Colonic mucosa (tissue), 4 donors: Measurements from ENCODE around the gene OPCML. TPM values are rescaled to one million over a fixed set of nuclear protein-coding genes. Genes with fewer than 3 reads are reported as not detected.

Experiments
- DNase-seq: peaks from one replicate; pipeline ENCODE4 v3.0.0-alpha.2; 2020
- H3K27ac ChIP-seq: fragments of 200-600 bp; one replicate; pipeline ENCODE4 v1.8.0; 2021
- H3K27me3 ChIP-seq: fragments of 200-600 bp; one replicate; pipeline ENCODE4 v1.8.0; 2021
- H3K36me3 ChIP-seq: fragments of 200-600 bp; one replicate; pipeline ENCODE4 v1.8.0; 2021
- H3K4me1 ChIP-seq: fragments of 200-600 bp; one replicate; pipeline ENCODE4 v1.8.0; 2021; ENCODE audit warnings: mild to moderate bottlenecking
- H3K4me3 ChIP-seq: fragments of 200-600 bp; one replicate; pipeline ENCODE4 v1.8.0; 2021
- H3K9ac ChIP-seq, 2 donors: one replicate each; pipeline ENCODE4 v1.7.0; 2013; ENCODE audit warnings: control low read depth in 2 of 2, low read depth in 2 of 2, low read length in 2 of 2
- H3K9me3 ChIP-seq: fragments of 200-600 bp; one replicate; pipeline ENCODE4 v1.8.0; 2021
- CTCF ChIP-seq: fragments of 200-600 bp; IDR thresholded peaks from one replicate; pipeline ENCODE4 v1.8.0; 2022; ENCODE audit warnings: antibody characterized with exemption, mild to moderate bottlenecking
- intact Hi-C: fragments of 100-400 bp; cut with DNase I; formaldehyde crosslinking; loops from one replicate; pipeline ENCODE4 v1.14.1; 2022
- total RNA-seq, 2 donors: library from RNA; stranded (reverse); fragmentation: NEBNext Ultra II Directional in 1 of 2; extraction: Animal tissue kit (Norgen Biotek cat#: 25700) in 1 of 2; gene quantifications; one replicate each; pipeline ENCODE4 v1.2.1, GENCODE V29; 2021
- donor health status: healthy.
- donor health status: DM: no; HTN: no; CAD: no.
- donor health status: DM: no; HTN: no; CAD: no.

OPCML gene
- total RNA-seq, 2 donors from 2014 or later = 0.08 TPM; not detected in 1

DNA sequence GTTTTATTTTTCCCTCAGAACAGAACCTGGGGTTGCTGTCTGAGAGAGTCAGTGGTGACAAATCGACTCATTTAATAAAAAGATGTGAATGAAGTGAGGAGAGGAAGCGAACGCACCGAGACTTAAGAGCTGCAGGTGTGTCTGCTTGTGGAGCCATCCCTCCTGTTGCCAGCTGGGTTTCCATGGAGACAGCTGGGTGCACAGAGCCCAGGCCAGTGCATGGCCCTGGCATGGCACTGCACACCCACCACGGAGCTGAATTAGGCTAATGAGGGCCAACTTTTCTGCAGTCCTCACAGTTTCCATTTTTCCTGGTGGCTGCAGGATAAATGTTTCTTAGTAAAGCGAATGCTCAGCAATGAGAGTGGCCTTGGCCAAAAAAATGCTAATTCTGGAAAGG lies 750.2 kb downstream of the OPCML start:
- no peak overlapping the region for H3K9ac ChIP-seq
- H3K4me1 ChIP-seq = no peaks in the 10 kb centered on the region
- no peaks in the 10 kb centered on the region for H3K9me3 ChIP-seq
- no peak overlapping the region for H3K27ac ChIP-seq
- no peaks in the 10 kb centered on the region for H3K27me3 ChIP-seq
- no peaks in the 10 kb centered on the region for H3K36me3 ChIP-seq
- intact Hi-C loops = no loop called here
- TF ChIP-seq CTCF = no peak
- H3K4me3 ChIP-seq = no peak overlapping the region
- no peak for DNase-seq

GRCh38 chr11:132780046-132780445 lies 752.3 kb downstream of the OPCML start:
- Histone ChIP-seq H3K4me1 (no peaks in the 10 kb centered on the region), H3K36me3 (no peaks in the 10 kb centered on the region), H3K9ac (no peak overlapping the region), H3K4me3 (no peak overlapping the region), H3K9me3 (no peaks in the 10 kb centered on the region), H3K27ac (no peak overlapping the region), H3K27me3 (no peaks in the 10 kb centered on the region)
- no peak for TF ChIP-seq CTCF
- no peak for DNase-seq
- intact Hi-C loops = no loop called here

GRCh38 chr11:132779497-132779896 lies 752.8 kb downstream of the OPCML start:
- intact Hi-C loops = no loop called here
- Histone ChIP-seq H3K4me1 (no peaks in the 10 kb centered on the region), H3K27me3 (no peaks in the 10 kb centered on the region), H3K36me3 (no peaks in the 10 kb centered on the region), H3K4me3 (no peak overlapping the region), H3K27ac (no peak overlapping the region), H3K9me3 (no peaks in the 10 kb centered on the region), H3K9ac (no peak overlapping the region)
- no peak for DNase-seq
- TF ChIP-seq CTCF = no peak

DNA sequence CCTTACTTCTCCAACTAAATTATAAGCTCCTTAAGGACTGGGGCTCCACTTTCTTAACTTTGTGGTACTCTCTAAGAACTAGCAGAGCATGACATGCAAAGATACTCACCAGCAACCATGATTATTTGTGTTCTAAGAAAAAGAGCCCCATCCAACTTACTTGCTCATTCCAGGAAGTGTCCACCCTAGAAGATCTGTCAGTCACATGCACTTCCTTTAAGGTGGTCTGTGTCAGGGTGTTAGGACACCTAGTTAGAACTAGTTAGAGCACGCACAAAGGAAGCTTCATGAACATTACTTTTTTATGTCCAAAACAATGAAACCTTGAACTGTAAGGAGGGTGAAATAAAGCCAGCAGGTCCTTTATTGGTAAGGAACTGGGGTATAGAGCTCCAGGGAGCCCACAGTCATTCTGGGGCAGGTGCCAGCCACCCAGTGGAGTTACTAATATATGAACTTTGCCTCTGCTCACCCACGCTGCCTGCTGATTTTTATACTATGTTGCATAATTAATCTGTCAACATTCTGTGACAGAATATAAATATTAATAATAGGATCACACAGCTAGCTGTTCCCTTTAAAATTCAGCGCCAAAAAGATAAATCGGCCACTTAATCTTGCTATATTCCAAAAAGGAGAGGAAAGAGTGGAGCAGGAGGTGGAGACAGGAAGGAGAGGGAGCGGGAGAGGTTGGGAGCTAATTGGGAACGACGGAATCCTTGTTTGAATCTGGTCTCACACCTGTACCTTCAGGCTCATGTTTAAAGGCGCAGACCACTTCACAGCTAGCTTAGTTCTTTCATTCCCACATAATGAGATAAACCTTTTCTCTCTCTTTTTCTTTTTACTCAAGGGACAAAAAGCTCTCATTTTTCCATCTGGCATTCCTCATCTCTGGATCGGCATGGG lies 755.0 kb downstream of the OPCML start:
- TF ChIP-seq CTCF = no peak
- intact Hi-C loops = no loop called here
- H3K4me3 ChIP-seq = no peak overlapping the region
- no peak for DNase-seq
- no peaks in the 10 kb centered on the region for H3K9me3 ChIP-seq
- H3K36me3 ChIP-seq = no peaks in the 10 kb centered on the region
- no peak overlapping the region for H3K9ac ChIP-seq
- no peaks in the 10 kb centered on the region for H3K4me1 ChIP-seq
- no peaks in the 10 kb centered on the region for H3K27me3 ChIP-seq
- H3K27ac ChIP-seq = no peak overlapping the region

DNA sequence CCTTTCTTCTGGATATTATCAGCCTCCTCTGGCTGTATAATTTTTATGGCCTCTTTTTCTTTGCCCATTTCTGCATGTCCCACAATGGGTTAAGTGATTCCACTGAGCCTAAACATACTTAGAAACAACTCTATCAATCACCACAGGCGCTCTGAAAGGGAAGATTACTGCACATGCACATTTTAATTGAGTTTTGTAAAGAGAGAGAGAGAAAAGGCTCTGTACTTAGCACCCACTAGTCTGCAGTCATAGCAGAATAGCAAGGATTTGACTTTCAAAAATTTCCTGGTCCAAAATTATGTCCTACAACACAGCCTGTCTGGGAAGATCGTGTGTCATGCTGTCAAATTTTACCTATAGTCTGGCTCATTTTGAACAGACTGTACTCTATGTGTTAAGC lies 758.5 kb downstream of the OPCML start:
- Histone ChIP-seq H3K27ac (no peak overlapping the region), H3K36me3 (no peaks in the 10 kb centered on the region), H3K4me1 (no peaks in the 10 kb centered on the region), H3K9ac (no peak overlapping the region), H3K27me3 (no peaks in the 10 kb centered on the region), H3K4me3 (no peak overlapping the region), H3K9me3 (no peaks in the 10 kb centered on the region)
- DNase-seq = no peak
- intact Hi-C loops = no loop called here
- TF ChIP-seq CTCF = no peak
